ENCODE measurements around the gene NEURL3.
"Not testable (repeated sequence)": the region's sequence is repeated elsewhere in the genome, so short reads cannot be mapped to it uniquely, and the experiment has no call there.

Gene NEURL3

GRCh38 chr2:96505231-96505889 is at the start of gene NEURL3:
Gene NEURL3, minus strand, starts transcription at chr2:96505357. Its CDS starts 71 bp downstream, at chr2:96505286.
- DNase-seq (ENCODE audit: low spot score) = no peak

GRCh38 chr2:96554293-96555145 is 49.4 kb upstream of the NEURL3 start:
- peak; percentile 50 for DNase-seq (ENCODE audit: low spot score)

GRCh38 chr2:96553957-96554292 is 48.8 kb upstream of the NEURL3 start:
- DNase-seq (ENCODE audit: low spot score) = not testable (repeated sequence)

- DNase-seq (ENCODE audit: low spot score) = no peak
Observed at GRCh38 chr2:96553176-96553956, 48.2 kb upstream of the NEURL3 start.

- no peak for DNase-seq (ENCODE audit: low spot score)
Observed at GRCh38 chr2:96552315-96553175, 47.4 kb upstream of the NEURL3 start.

- DNase-seq (ENCODE audit: low spot score) = no peak
Observed at GRCh38 chr2:96551605-96552314, 46.6 kb upstream of the NEURL3 start.

- DNase-seq (ENCODE audit: low spot score) = no peak
Observed at GRCh38 chr2:96550787-96551604, 45.8 kb upstream of the NEURL3 start.

GRCh38 chr2:96549967-96550786 is 45.0 kb upstream of the NEURL3 start:
- no peak for DNase-seq (ENCODE audit: low spot score)

GRCh38 chr2:96549466-96549785 is 44.3 kb upstream of the NEURL3 start:
- DNase-seq (ENCODE audit: low spot score) = no peak

- no peak for DNase-seq (ENCODE audit: low spot score)
Observed at GRCh38 chr2:96548558-96549465, 43.7 kb upstream of the NEURL3 start.

GRCh38 chr2:96547731-96548171 is 42.6 kb upstream of the NEURL3 start:
- DNase-seq (ENCODE audit: low spot score) = peak; percentile 8

GRCh38 chr2:96547203-96547641 is 42.1 kb upstream of the NEURL3 start:
- no peak for DNase-seq (ENCODE audit: low spot score)

- no peak for DNase-seq (ENCODE audit: low spot score)
Observed at GRCh38 chr2:96546797-96547196, 41.6 kb upstream of the NEURL3 start.

- DNase-seq (ENCODE audit: low spot score) = no peak
Observed at GRCh38 chr2:96546321-96546720, 41.2 kb upstream of the NEURL3 start.

GRCh38 chr2:96542357-96542977 is 37.3 kb upstream of the NEURL3 start:
- no peak for DNase-seq (ENCODE audit: low spot score)

- no peak for DNase-seq (ENCODE audit: low spot score)
Observed at GRCh38 chr2:96541398-96542152, 36.4 kb upstream of the NEURL3 start.

GRCh38 chr2:96540136-96540535 is 35.0 kb upstream of the NEURL3 start:
- DNase-seq (ENCODE audit: low spot score) = no peak

All from cerebellar cortex (tissue), 1 donor.